Measurements from ENCODE around the gene SSTR1.

DNA sequence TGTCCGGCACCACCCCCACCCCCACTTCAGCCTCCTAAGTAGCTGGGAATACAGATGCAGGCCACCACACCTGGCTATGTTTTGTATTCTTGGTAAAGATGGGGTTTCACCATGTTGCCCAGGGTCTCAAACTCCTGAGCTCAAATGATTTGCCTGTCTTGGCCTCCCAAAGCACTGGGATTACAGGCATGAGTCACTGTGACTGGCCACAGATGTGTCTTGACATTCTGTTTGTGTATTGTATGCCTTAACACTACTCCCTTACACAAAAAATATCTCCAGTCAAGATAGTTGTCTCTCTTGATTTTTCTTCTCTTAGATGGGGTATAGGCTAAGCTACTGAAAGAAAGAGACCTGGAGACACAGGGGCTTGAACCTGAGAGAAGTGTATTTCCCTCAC is 30.6 kb downstream of the SSTR1 start:
- TF ChIP-seq, protein P1, sequence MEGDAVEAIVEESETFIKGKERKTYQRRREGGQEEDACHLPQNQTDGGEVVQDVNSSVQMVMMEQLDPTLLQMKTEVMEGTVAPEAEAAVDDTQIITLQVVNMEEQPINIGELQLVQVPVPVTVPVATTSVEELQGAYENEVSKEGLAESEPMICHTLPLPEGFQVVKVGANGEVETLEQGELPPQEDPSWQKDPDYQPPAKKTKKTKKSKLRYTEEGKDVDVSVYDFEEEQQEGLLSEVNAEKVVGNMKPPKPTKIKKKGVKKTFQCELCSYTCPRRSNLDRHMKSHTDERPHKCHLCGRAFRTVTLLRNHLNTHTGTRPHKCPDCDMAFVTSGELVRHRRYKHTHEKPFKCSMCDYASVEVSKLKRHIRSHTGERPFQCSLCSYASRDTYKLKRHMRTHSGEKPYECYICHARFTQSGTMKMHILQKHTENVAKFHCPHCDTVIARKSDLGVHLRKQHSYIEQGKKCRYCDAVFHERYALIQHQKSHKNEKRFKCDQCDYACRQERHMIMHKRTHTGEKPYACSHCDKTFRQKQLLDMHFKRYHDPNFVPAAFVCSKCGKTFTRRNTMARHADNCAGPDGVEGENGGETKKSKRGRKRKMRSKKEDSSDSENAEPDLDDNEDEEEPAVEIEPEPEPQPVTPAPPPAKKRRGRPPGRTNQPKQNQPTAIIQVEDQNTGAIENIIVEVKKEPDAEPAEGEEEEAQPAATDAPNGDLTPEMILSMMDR (IDR thresholded peaks at IDR 0.05), result no peak
- no peak for TF ChIP-seq POLR2A (IDR thresholded peaks at IDR 0.05)

Measured in esophagus squamous epithelium (tissue), 4 donors.